GM19452 (cell line): ENCODE results near the gene KRT71.

ENCODE experiments used
- ATAC-seq: cut with Tn5 transposase; IDR thresholded peaks from one replicate; pipeline ENCODE4 v1.9.1; 2021; ENCODE audit not compliant: unreplicated experiment

KRT71 gene

DNA sequence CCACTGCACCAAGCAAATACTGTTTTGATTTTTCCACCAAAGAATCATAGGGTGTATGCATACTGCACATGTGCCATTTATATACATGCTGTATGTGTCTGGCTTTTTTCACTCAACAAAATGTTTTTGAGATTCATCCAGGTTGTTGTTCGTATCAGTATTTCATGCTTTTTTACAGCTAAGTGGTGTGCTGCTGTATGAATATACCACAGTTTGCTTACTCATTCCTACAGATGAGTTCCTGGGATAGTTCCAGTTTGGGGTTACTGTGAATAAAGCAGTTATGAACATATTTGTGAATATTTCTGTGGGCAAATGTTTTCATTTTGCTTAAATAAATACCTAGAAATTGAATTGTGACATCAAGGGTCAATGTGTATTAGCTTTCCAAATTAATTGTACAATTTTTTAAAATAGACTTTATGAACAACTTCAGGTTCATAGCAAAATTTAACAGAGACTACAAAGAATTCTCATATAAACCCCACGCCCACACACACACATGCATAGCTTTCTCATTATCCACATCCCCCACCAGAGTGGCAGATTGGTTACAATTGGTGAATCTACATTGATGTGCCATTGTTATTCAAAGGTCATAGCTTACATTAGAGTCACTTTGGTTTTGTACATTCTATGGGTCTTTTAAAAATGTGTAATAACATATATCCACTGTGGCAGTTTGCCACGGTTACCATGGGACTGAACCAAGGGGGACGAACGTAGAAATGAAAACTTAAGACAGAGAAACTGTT is 53.0 kb downstream of the KRT71 start:
- ATAC-seq, result no peak

DNA sequence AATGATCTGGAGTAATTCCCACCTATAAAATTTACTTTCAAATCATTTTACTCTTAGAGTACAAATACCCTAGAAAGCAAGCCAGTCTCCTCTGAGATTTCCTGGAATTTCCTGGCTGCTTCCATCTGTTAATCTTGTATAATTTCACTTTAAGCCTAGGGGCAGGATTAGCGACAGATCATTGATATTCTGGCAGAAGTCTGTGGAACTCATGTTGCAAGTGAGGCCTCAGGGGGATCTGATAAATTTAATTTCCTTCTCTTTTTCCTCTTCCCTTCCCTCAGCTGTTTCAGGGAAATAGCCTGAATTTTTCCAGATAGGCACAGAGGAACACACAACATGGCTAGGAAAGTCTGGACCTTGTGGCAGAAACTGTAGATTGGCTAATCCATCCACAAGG is 54.0 kb downstream of the KRT71 start:
- no peak for ATAC-seq

DNA sequence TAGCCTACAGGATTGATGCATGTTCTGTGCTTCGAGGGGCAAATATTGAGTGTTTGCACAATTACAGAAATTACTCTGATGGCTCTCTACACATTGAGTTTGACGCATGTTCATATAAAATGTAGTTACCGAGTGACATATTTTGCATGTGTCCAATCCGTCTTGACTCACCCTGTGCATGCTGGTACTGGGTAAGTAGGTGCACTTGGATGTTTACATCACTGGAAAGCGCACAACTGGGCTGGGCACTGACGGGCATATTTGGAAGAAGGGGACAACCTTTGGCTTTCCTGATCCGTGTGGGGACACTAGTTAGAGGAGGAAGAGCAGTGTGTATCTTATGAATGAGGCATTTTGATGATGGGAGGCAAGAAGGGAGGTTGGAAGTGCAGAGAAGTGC is 55.0 kb downstream of the KRT71 start:
- ATAC-seq, result no peak

DNA sequence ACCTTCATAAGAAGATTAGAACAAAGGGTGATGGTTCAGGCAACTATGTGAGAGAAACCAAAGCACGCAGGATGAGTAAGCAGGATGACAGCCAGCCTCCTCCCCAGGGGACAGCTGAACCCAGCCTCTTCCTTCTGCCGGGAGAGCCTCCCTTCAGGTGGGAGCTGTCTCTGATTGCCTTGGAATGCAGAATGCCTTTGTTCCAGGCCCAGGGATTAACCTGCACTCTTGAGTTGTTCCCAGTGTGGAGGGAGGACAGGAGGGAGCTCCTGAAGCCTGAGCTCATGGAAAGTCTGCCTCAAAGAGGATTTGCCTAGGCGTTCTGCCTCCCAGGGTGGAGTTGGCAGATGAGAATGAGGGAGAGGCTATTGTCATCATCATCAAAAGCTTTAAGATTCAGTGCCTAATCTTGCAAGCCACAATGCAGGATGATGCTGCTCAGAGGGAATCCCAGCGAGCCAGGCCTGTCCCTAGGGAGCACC is 56.3 kb downstream of the KRT71 start:
- ATAC-seq, result no peak

DNA sequence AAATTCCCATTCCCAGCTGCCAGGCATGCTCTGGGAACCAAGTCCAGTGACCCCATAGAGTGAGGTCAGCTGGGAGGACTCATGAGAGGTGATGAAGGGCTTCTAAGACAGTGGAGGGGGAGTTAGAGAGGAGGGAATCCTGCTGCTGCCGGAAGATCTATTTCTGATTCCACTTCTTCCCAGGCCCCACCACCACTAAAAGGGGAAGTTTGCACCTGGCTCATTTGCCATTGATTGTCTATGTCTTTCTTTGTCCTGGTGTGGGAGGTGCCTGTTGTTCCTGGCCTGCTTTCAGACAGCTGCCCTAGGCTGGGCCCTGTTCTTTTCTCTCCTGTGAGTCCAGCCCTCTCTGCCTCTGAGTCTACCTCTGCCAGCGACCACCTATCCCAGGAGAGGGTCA is 56.9 kb downstream of the KRT71 start:
- no peak for ATAC-seq

DNA sequence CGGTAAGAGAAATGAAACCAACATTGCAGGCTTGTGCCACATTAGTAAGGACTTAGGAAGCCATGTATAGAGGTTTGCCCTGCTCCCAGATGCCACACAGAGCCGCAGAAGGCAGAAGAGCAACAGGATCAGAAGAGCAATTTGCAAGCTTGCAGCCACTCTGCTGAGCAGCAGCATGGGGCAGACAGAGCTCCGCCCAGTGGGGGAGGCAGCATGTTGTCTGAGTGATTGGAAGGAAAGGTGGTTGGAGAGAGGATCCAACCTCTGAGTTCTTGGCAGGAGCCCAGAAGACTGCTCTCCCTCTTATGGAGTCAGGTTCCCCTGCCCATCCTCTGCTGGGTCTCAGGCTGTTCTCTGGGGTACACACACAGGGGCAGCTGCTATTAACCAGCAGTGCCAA is 57.6 kb downstream of the KRT71 start:
- ATAC-seq, result no peak

DNA sequence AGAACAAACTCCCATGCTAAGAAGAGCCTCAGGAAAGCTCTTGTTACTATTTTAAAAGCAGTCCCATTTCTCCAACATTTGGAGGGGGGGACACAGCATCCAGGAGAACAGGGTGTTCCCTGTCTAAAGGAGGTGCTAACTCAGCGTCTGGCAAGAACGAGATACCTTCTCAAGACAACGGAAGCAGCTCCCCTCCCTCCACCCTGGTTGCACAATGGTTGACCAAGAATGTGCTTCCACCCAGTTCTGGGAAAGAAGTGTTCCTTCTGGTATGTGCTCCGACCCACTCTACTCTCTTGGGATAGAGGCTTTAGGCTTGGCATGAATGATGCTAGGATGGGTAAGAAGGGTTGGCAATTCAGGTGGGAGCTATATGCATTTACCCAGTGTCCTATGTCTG is 58.4 kb downstream of the KRT71 start:
- no peak for ATAC-seq

DNA sequence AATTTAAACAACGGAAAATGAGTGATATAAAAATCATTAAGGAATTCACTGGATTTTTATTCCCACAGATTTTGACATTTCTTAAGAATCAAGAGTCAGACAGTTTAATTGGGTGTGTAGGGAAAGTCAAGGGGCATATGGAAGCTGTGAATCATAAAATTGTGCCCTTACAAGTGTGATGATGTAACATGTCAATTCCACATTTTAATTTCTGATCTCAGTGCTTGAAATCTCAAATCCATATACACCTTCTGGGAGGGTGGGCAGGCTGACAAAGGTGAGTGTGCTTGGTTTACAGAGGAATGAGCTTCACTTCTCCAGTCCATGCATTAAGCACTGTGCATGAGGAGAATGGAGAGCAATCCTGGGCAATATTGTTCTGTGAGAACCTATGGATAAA is 58.8 kb downstream of the KRT71 start:
- no peak for ATAC-seq
